Upper lobe of right lung (tissue), 1 donor: Measurements from ENCODE around the gene SMG7. TPM values are rescaled to one million over a fixed set of nuclear protein-coding genes. Genes with fewer than 3 reads are reported as not detected.

Experiments
- ATAC-seq: fragments of 200-7000 bp; cut with Tn5 transposase; one replicate; pipeline ENCODE4 v1.9.1; 2020; ENCODE audit warnings: mild to moderate bottlenecking, moderate library complexity
- DNase-seq: peaks from one replicate; pipeline ENCODE4 v3.0.0-alpha.2; 2020
- H3K27ac ChIP-seq: fragments of 200-600 bp; one replicate; pipeline ENCODE4 v1.8.0; 2022
- H3K27me3 ChIP-seq: fragments of 200-600 bp; one replicate; pipeline ENCODE4 v1.8.0; 2022; ENCODE audit warnings: mild to moderate bottlenecking
- H3K36me3 ChIP-seq: fragments of 200-600 bp; one replicate; pipeline ENCODE4 v1.8.0; 2022
- H3K4me1 ChIP-seq: fragments of 200-600 bp; one replicate; pipeline ENCODE4 v1.8.0; 2022
- H3K4me3 ChIP-seq: fragments of 200-600 bp; one replicate; pipeline ENCODE4 v1.8.0; 2022; ENCODE audit warnings: mild to moderate bottlenecking
- H3K9me3 ChIP-seq: fragments of 200-600 bp; one replicate; pipeline ENCODE4 v1.8.0; 2022
- intact Hi-C: fragments of 100-400 bp; cut with DNase I; formaldehyde crosslinking; loops from one replicate; pipeline ENCODE4 v1.11.0; 2022
- total RNA-seq: library from RNA; stranded (reverse); fragmentation: NEBNext Ultra II Directional; extraction: Animal tissue kit (Norgen Biotek cat#: 25700); gene quantifications from one replicate; pipeline ENCODE4 v1.2.1, GENCODE V29; 2021
- TF ChIP-seq, protein P1 (sequence below): fragments of 200-600 bp; IDR thresholded peaks from one replicate; pipeline ENCODE4 v1.8.0; 2022; ENCODE audit warnings: antibody characterized with exemption
- donor health status: DM: no; HTN: yes; CAD: no; lungs with severe emphysema.

The SMG7 gene
- total RNA-seq, 1 donor from 2014 or later = 65.9 TPM

- no peak overlapping the region for H3K27ac ChIP-seq
- peaks cover 4% of the 10 kb centered on the region for H3K4me1 ChIP-seq
- H3K27me3 ChIP-seq = no peaks in the 10 kb centered on the region
- H3K36me3 ChIP-seq = no peaks in the 10 kb centered on the region
- intact Hi-C loops = no loop called here
- H3K4me3 ChIP-seq = no peak overlapping the region
- TF ChIP-seq, protein P1, sequence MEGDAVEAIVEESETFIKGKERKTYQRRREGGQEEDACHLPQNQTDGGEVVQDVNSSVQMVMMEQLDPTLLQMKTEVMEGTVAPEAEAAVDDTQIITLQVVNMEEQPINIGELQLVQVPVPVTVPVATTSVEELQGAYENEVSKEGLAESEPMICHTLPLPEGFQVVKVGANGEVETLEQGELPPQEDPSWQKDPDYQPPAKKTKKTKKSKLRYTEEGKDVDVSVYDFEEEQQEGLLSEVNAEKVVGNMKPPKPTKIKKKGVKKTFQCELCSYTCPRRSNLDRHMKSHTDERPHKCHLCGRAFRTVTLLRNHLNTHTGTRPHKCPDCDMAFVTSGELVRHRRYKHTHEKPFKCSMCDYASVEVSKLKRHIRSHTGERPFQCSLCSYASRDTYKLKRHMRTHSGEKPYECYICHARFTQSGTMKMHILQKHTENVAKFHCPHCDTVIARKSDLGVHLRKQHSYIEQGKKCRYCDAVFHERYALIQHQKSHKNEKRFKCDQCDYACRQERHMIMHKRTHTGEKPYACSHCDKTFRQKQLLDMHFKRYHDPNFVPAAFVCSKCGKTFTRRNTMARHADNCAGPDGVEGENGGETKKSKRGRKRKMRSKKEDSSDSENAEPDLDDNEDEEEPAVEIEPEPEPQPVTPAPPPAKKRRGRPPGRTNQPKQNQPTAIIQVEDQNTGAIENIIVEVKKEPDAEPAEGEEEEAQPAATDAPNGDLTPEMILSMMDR = no peak
- DNase-seq (no peak), ATAC-seq (no peak)
- no peaks in the 10 kb centered on the region for H3K9me3 ChIP-seq
These were observed 11.7 kb upstream of the SMG7 start for GRCh38 chr1:183460596-183460995.

DNA sequence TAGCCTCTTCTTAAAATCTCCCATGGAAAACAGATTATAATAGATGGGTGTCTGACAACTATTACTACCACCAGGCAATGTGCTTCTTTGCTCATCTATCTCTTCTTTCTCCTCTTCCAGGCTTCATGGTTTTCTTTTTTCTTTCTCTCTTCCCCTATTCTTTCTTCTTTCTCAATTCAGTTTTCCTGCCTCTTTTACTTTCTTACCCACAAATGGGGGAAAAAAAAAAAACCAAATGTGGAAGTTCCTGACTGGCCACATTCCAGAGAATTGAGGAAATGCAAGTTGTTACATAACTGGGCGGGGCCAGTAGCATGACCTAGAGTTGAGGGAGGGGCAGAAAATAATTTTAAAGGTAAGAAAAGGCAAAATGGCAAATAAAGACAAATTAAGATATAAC lies 10.9 kb upstream of the SMG7 start:
- H3K4me3 ChIP-seq = no peak overlapping the region
- no peaks in the 10 kb centered on the region for H3K36me3 ChIP-seq
- DNase-seq (no peak), ATAC-seq (peak; percentile 74)
- H3K9me3 ChIP-seq = no peaks in the 10 kb centered on the region
- intact Hi-C loops = no loop called here
- peaks cover 4% of the 10 kb centered on the region for H3K4me1 ChIP-seq
- TF ChIP-seq, protein P1 = no peak
- H3K27ac ChIP-seq = no peak overlapping the region
- H3K27me3 ChIP-seq = no peaks in the 10 kb centered on the region

- ATAC-seq (no peak), DNase-seq (no peak)
- Histone ChIP-seq H3K27me3 (no peaks in the 10 kb centered on the region), H3K27ac (no peak overlapping the region), H3K9me3 (no peaks in the 10 kb centered on the region), H3K4me3 (no peak overlapping the region), H3K36me3 (no peaks in the 10 kb centered on the region), H3K4me1 (peaks cover 4% of the 10 kb centered on the region)
- TF ChIP-seq, protein P1 = no peak
- intact Hi-C loops = no loop called here
These were observed 8.7 kb upstream of the SMG7 start for GRCh38 chr1:183463566-183463965.

- intact Hi-C loops = no loop called here
- H3K27me3 ChIP-seq = no peaks in the 10 kb centered on the region
- no peak overlapping the region for H3K4me3 ChIP-seq
- TF ChIP-seq, protein P1 = no peak
- ATAC-seq (no peak), DNase-seq (no peak)
- H3K36me3 ChIP-seq = no peaks in the 10 kb centered on the region
- peaks cover 2% of the 10 kb centered on the region for H3K4me1 ChIP-seq
- H3K9me3 ChIP-seq = no peaks in the 10 kb centered on the region
- no peak overlapping the region for H3K27ac ChIP-seq
These were observed 5.5 kb upstream of the SMG7 start for GRCh38 chr1:183466781-183467180.

- intact Hi-C loops = no loop called here
- H3K27ac ChIP-seq = no peak overlapping the region
- DNase-seq (no peak), ATAC-seq (no peak)
- TF ChIP-seq, protein P1 = no peak
- no peaks in the 10 kb centered on the region for H3K4me1 ChIP-seq
- no peaks in the 10 kb centered on the region for H3K27me3 ChIP-seq
- no peak overlapping the region for H3K4me3 ChIP-seq
- no peaks in the 10 kb centered on the region for H3K36me3 ChIP-seq
- H3K9me3 ChIP-seq = no peaks in the 10 kb centered on the region
These were observed 4.6 kb upstream of the SMG7 start for GRCh38 chr1:183467687-183468086.
